HepG2 (cell line): ENCODE measurements around the gene COA3. TPM values are rescaled to one million over a fixed set of nuclear protein-coding genes. Genes with fewer than 3 reads are reported as not detected.
A peak's percentile ranks its signal among the peaks of the same experiment; 100 is the strongest.

ENCODE experiments used
- ERF ChIP-seq: IDR thresholded peaks from 2 replicates; pipeline ENCODE4 v1.6.1; 2018; ENCODE audit warnings: missing biosample characterization, missing genetic modification reagents
- KAT2B ChIP-seq: fragments of 150-350 bp; IDR thresholded peaks from 2 replicates; pipeline ENCODE4 v1.6.1; 2014; ENCODE audit warnings: low read depth, low read length, borderline replicate concordance
- NCOA1 ChIP-seq: sonication (generic); formaldehyde crosslinking; IDR thresholded peaks from 2 replicates; pipeline ENCODE4 v1.9.0; 2021; ENCODE audit warnings: missing genetic modification reagents
- NR2F6 ChIP-seq, 2 experiments: IDR thresholded peaks; 2 replicates each; pipeline ENCODE4 v1.6.1; 2016; ENCODE audit warnings: antibody characterized with exemption in 1 of 2, mild to moderate bottlenecking in 1 of 2
- PRPF4 ChIP-seq: fragments of 200-400 bp; formaldehyde crosslinking; IDR thresholded peaks from 2 replicates; pipeline ENCODE4 v1.6.1; 2016; ENCODE audit warnings: low read length, low read depth; ENCODE audit not compliant: poor library complexity, severe bottlenecking
- SMAD9 ChIP-seq: sonication (generic); formaldehyde crosslinking; IDR thresholded peaks from 2 replicates; pipeline ENCODE4 v1.5.1; 2020; ENCODE audit warnings: mild to moderate bottlenecking, missing genetic modification reagents
- SMARCE1 ChIP-seq: fragments of 450-650 bp; IDR thresholded peaks from 2 replicates; pipeline ENCODE4 v1.6.1; 2017; ENCODE audit warnings: borderline replicate concordance
- SMC3 ChIP-seq: IDR thresholded peaks from 2 replicates; pipeline ENCODE4 v1.6.1; 2011; ENCODE audit warnings: low read length, improper control_type of control experiment
- SNRNP70 ChIP-seq: fragments of 200-400 bp; formaldehyde crosslinking; IDR thresholded peaks from 2 replicates; pipeline ENCODE4 v1.6.1; 2017; ENCODE audit warnings: mild to moderate bottlenecking, low read depth, low read length, moderate library complexity
- SP1 ChIP-seq, 2 experiments: fragments of 450-650 bp in 1 of 2; sonication (generic) in 1 of 2; formaldehyde crosslinking in 1 of 2; IDR thresholded peaks; 2 replicates each; pipeline versions ENCODE4 v1.4.0 to v1.6.1; 2016 to 2020; ENCODE audit warnings: missing genetic modification reagents in 1 of 2
- ZBTB1 ChIP-seq: sonication (generic); formaldehyde crosslinking; IDR thresholded peaks from 2 replicates; pipeline ENCODE4 v1.4.0; 2020; ENCODE audit warnings: missing genetic modification reagents, borderline replicate concordance
- ZFP36L2 ChIP-seq: sonication (generic); formaldehyde crosslinking; IDR thresholded peaks from 2 replicates; pipeline ENCODE4 v1.4.0; 2020; ENCODE audit warnings: missing genetic modification reagents
- ZMYM2 ChIP-seq: sonication (generic); formaldehyde crosslinking; IDR thresholded peaks from 2 replicates; pipeline ENCODE4 v1.8.0; 2022; ENCODE audit warnings: mild to moderate bottlenecking, missing genetic modification reagents
- ZNF7 ChIP-seq: IDR thresholded peaks from 2 replicates; pipeline ENCODE4 v1.6.1; 2016; ENCODE audit warnings: missing biosample characterization, missing genetic modification reagents
- polyA plus RNA-seq, 8 experiments: library from polyadenylated mRNA; depleted of rRNA in 3 of 8; stranded (reverse) in 7 of 8; unstranded in 1 of 8; fragments of >200 nt; fragmentation: Illumina TruSeq in 4 of 8; extraction: Trizol in 4 of 8; gene quantifications; 2 replicates each; pipeline versions ENCODE4 v1.2.1 to v1.2.3, GENCODE V29; 2011 to 2016; ENCODE audit warnings: low read depth in 4 of 8, missing spikeins in 1 of 8, mixed read lengths in 1 of 8; ENCODE audit not compliant: insufficient read depth in 1 of 8
- total RNA-seq, 5 experiments: library from RNA; depleted of rRNA; stranded (reverse); fragments of >200 nt; fragmentation: Illumina TruSeq; extraction: Trizol; gene quantifications; 2 replicates each; pipeline ENCODE4 v1.2.3, GENCODE V29; 2016; ENCODE audit warnings: low read depth in 1 of 5
- TF ChIP-seq, protein P1 (sequence below): sonication (generic); formaldehyde crosslinking; IDR thresholded peaks from 2 replicates; pipeline ENCODE4 v1.4.0; 2020; ENCODE audit warnings: missing genetic modification reagents
- TF ChIP-seq, protein P2 (sequence below): sonication (generic); formaldehyde crosslinking; conservative IDR thresholded peaks from 2 replicates; pipeline ENCODE4 v1.8.0; 2022; ENCODE audit warnings: missing genetic modification reagents
- TF ChIP-seq, protein P3 (sequence below): sonication (generic); formaldehyde crosslinking; IDR thresholded peaks from 2 replicates; pipeline ENCODE4 v1.5.1; 2020; ENCODE audit warnings: missing genetic modification reagents, mild to moderate bottlenecking, borderline replicate concordance
- TF ChIP-seq, protein P4 (sequence below): IDR thresholded peaks from 2 replicates; pipeline ENCODE4 v1.4.0; 2020; ENCODE audit warnings: mild to moderate bottlenecking, missing genetic modification reagents

Gene COA3
- total and polyA plus RNA-seq, 2 of the 13 experiments (the other 11 are each of a cell fraction or from before 2014, with no cell fraction given): 133 to 202 TPM

DNA sequence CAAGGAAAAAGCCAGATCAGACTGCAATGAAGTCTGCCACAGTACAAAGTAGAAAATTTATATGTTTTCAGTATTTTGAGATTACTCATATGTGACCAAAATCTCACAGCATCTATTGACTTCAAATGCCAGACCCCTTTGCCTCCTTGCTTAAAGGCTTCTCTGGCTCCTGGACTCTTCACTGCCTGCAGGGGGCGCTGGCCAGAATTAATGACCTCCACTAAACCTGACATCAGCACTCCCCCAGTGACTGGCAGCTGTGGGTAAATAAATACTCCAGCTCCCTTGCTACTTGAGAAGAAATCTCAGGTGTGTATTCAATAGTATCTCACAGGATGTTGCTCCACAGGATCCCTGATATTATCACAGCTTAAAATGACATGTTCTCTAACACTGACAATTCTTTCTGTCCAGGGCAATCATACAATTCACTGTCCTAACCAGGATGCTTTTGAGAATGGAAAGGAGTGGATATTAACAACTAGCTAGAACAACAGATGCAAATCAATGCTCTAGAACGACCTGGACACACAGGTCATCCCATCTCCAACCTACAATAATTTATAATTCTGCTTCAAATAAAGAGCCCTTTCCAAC lies 21.5 kb upstream of the COA3 start (continued):
- TF ChIP-seq, protein P1, sequence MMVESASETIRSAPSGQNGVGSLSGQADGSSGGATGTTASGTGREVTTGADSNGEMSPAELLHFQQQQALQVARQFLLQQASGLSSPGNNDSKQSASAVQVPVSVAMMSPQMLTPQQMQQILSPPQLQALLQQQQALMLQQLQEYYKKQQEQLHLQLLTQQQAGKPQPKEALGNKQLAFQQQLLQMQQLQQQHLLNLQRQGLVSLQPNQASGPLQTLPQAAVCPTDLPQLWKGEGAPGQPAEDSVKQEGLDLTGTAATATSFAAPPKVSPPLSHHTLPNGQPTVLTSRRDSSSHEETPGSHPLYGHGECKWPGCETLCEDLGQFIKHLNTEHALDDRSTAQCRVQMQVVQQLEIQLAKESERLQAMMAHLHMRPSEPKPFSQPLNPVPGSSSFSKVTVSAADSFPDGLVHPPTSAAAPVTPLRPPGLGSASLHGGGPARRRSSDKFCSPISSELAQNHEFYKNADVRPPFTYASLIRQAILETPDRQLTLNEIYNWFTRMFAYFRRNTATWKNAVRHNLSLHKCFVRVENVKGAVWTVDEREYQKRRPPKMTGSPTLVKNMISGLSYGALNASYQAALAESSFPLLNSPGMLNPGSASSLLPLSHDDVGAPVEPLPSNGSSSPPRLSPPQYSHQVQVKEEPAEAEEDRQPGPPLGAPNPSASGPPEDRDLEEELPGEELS (CRISPR knock-in tag): peak; percentile 32; the same call in 1 of the 2 replicates
- TF ChIP-seq ZMYM2 (CRISPR knock-in tag) (no peak), ZNF7 (CRISPR knock-in tag) (no peak), ZFP36L2 (CRISPR knock-in tag) (no peak), NCOA1 (no peak), SMC3 (peak; percentile 82), KAT2B (no peak), ERF (0 out of 2 replicates have a peak, but pooled peaks have one; percentile 18), ZBTB1 (no peak), SNRNP70 (no peak), PRPF4 (no peak), SP1 (IDR thresholded peaks at IDR 0.05) (no peak), SP1 (CRISPR knock-in tag; IDR thresholded peaks at IDR 0.05) (no peak), SMAD9 (CRISPR knock-in tag) (no peak), SMARCE1 (no peak), NR2F6 (IDR thresholded peaks at IDR 0.05) (peak; percentile 46), NR2F6 (CRISPR knock-in tag; IDR thresholded peaks at IDR 0.05) (no peak; the same call in 1 of the 2 replicates)
- TF ChIP-seq, protein P2, sequence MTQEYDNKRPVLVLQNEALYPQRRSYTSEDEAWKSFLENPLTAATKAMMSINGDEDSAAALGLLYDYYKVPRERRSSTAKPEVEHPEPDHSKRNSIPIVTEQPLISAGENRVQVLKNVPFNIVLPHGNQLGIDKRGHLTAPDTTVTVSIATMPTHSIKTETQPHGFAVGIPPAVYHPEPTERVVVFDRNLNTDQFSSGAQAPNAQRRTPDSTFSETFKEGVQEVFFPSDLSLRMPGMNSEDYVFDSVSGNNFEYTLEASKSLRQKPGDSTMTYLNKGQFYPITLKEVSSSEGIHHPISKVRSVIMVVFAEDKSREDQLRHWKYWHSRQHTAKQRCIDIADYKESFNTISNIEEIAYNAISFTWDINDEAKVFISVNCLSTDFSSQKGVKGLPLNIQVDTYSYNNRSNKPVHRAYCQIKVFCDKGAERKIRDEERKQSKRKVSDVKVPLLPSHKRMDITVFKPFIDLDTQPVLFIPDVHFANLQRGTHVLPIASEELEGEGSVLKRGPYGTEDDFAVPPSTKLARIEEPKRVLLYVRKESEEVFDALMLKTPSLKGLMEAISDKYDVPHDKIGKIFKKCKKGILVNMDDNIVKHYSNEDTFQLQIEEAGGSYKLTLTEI (CRISPR knock-in tag): no peak
- TF ChIP-seq, protein P3, sequence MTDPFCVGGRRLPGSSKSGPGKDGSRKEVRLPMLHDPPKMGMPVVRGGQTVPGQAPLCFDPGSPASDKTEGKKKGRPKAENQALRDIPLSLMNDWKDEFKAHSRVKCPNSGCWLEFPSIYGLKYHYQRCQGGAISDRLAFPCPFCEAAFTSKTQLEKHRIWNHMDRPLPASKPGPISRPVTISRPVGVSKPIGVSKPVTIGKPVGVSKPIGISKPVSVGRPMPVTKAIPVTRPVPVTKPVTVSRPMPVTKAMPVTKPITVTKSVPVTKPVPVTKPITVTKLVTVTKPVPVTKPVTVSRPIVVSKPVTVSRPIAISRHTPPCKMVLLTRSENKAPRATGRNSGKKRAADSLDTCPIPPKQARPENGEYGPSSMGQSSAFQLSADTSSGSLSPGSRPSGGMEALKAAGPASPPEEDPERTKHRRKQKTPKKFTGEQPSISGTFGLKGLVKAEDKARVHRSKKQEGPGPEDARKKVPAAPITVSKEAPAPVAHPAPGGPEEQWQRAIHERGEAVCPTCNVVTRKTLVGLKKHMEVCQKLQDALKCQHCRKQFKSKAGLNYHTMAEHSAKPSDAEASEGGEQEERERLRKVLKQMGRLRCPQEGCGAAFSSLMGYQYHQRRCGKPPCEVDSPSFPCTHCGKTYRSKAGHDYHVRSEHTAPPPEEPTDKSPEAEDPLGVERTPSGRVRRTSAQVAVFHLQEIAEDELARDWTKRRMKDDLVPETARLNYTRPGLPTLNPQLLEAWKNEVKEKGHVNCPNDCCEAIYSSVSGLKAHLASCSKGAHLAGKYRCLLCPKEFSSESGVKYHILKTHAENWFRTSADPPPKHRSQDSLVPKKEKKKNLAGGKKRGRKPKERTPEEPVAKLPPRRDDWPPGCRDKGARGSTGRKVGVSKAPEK: no peak
- TF ChIP-seq, protein P4, sequence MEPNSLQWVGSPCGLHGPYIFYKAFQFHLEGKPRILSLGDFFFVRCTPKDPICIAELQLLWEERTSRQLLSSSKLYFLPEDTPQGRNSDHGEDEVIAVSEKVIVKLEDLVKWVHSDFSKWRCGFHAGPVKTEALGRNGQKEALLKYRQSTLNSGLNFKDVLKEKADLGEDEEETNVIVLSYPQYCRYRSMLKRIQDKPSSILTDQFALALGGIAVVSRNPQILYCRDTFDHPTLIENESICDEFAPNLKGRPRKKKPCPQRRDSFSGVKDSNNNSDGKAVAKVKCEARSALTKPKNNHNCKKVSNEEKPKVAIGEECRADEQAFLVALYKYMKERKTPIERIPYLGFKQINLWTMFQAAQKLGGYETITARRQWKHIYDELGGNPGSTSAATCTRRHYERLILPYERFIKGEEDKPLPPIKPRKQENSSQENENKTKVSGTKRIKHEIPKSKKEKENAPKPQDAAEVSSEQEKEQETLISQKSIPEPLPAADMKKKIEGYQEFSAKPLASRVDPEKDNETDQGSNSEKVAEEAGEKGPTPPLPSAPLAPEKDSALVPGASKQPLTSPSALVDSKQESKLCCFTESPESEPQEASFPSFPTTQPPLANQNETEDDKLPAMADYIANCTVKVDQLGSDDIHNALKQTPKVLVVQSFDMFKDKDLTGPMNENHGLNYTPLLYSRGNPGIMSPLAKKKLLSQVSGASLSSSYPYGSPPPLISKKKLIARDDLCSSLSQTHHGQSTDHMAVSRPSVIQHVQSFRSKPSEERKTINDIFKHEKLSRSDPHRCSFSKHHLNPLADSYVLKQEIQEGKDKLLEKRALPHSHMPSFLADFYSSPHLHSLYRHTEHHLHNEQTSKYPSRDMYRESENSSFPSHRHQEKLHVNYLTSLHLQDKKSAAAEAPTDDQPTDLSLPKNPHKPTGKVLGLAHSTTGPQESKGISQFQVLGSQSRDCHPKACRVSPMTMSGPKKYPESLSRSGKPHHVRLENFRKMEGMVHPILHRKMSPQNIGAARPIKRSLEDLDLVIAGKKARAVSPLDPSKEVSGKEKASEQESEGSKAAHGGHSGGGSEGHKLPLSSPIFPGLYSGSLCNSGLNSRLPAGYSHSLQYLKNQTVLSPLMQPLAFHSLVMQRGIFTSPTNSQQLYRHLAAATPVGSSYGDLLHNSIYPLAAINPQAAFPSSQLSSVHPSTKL (CRISPR knock-in tag): 0 out of 2 replicates have a peak, but pooled peaks have one; percentile 27
